IMR-90 (cell line): ENCODE data around the gene CLTRN. TPM values are rescaled to one million over a fixed set of nuclear protein-coding genes. Genes with fewer than 3 reads are reported as not detected.
"Not testable (repeated sequence)": the region's sequence is repeated elsewhere in the genome, so short reads cannot be mapped to it uniquely, and the experiment has no call there.

Experiments
- ATAC-seq: fragments of 200-7000 bp; cut with Tn5 transposase; 2 replicates; pipeline ENCODE4 v1.9.1; 2020; ENCODE audit warnings: low read depth, mild to moderate bottlenecking, moderate library complexity
- BruUV-seq: library from RNA; stranded (reverse); fragments of 400-500 nt; replicated peaks from 2 replicates; lab custom pipeline; 2021; lab: Mats Ljungman, UMichigan
- CTCF ChIA-PET: fragments of 300-600 bp; formaldehyde crosslinking; extraction: SDS; loops from one replicate; lab custom pipeline; 2021; ENCODE audit warnings: antibody characterized with exemption; lab: Yijun Ruan, JAX
- POLR2A ChIA-PET: fragments of 300-600 bp; sonication (Branson Sonifier 250); formaldehyde crosslinking; loops from one replicate; lab custom pipeline; 2022; ENCODE audit warnings: antibody characterized with exemption; ENCODE audit not compliant: unreplicated experiment; lab: Charles Lee
- DNase-seq: peaks from one replicate; pipeline ENCODE4 v3.0.0; 2013
- H2AFZ ChIP-seq: replicated peaks from 2 replicates; pipeline ENCODE3; 2013; ENCODE audit warnings: low read length, mild to moderate bottlenecking; ENCODE audit not compliant: poor library complexity
- H2AK5ac ChIP-seq: 2 replicates; pipeline ENCODE4 v1.6.1; 2013; ENCODE audit warnings: low read depth, low read length, inconsistent platforms
- H2AK9ac ChIP-seq: replicated peaks from 2 replicates; pipeline ENCODE3; 2013; ENCODE audit warnings: mild to moderate bottlenecking, low read depth, low read length, moderate library complexity; ENCODE audit not compliant: poor library complexity
- H2BK120ac ChIP-seq: 2 replicates; pipeline ENCODE4 v1.6.1; 2013; ENCODE audit warnings: low read depth, low read length, inconsistent platforms
- H2BK15ac ChIP-seq: 3 replicates; pipeline ENCODE4 v1.6.1; 2013; ENCODE audit warnings: low read depth, low read length, inconsistent platforms
- H2BK20ac ChIP-seq: 2 replicates; pipeline ENCODE4 v1.6.1; 2013; ENCODE audit warnings: low read depth, mild to moderate bottlenecking, inconsistent platforms, low read length, moderate library complexity
- H2BK5ac ChIP-seq: 2 replicates; pipeline ENCODE4 v1.6.1; 2013; ENCODE audit warnings: mild to moderate bottlenecking, low read depth, low read length, inconsistent platforms; ENCODE audit not compliant: poor library complexity, severe bottlenecking
- H3K14ac ChIP-seq: replicated peaks from 2 replicates; pipeline ENCODE4 v1.6.1; 2013; ENCODE audit warnings: low read depth, low read length, inconsistent platforms
- H3K18ac ChIP-seq: 2 replicates; pipeline ENCODE4 v1.6.1; 2013; ENCODE audit warnings: low read depth, low read length, control low read depth
- H3K23ac ChIP-seq: 2 replicates; pipeline ENCODE4 v1.6.1; 2013; ENCODE audit warnings: low read depth, low read length, inconsistent platforms
- H3K27ac ChIP-seq: 2 replicates; pipeline ENCODE4 v1.5.1; 2013; ENCODE audit warnings: mild to moderate bottlenecking, control low read depth, low read length; ENCODE audit not compliant: insufficient read depth
- H3K27me3 ChIP-seq: 2 replicates; pipeline ENCODE4 v1.6.1; 2013; ENCODE audit warnings: low read length; ENCODE audit not compliant: control insufficient read depth, insufficient read depth
- H3K36me3 ChIP-seq: 2 replicates; pipeline ENCODE4 v1.6.1; 2013; ENCODE audit warnings: low read length, mixed read lengths; ENCODE audit not compliant: control insufficient read depth, insufficient read depth
- H3K4ac ChIP-seq: 2 replicates; pipeline ENCODE4 v1.6.1; 2013; ENCODE audit warnings: low read depth, low read length, inconsistent platforms
- H3K4me1 ChIP-seq: 2 replicates; pipeline ENCODE4 v1.6.1; 2013; ENCODE audit warnings: low read length, mixed read lengths; ENCODE audit not compliant: control insufficient read depth, insufficient read depth
- H3K4me2 ChIP-seq: 2 replicates; pipeline ENCODE4 v1.6.1; 2013; ENCODE audit warnings: low read depth, mild to moderate bottlenecking, control low read depth, low read length, moderate library complexity
- H3K4me3 ChIP-seq: 2 replicates; pipeline ENCODE4 v1.5.1; 2013; ENCODE audit warnings: low read depth, mild to moderate bottlenecking, control low read depth, low read length, moderate library complexity; ENCODE audit not compliant: insufficient read depth
- H3K56ac ChIP-seq: 2 replicates; pipeline ENCODE4 v1.6.1; 2013; ENCODE audit warnings: low read length, inconsistent platforms; ENCODE audit not compliant: insufficient read depth; ENCODE audit errors: extremely low read depth
- H3K79me1 ChIP-seq, 2 experiments: 2 replicates each; pipeline ENCODE4 v1.6.1; 2013; ENCODE audit warnings: low read length in 2 of 2, inconsistent platforms in 1 of 2, low read depth in 1 of 2
- H3K9ac ChIP-seq: 2 replicates; pipeline ENCODE4 v1.6.1; 2013; ENCODE audit warnings: low read depth, low read length, control low read depth
- H3K9me1 ChIP-seq: 2 replicates; pipeline ENCODE4 v1.6.1; 2013; ENCODE audit warnings: low read length, inconsistent platforms; ENCODE audit not compliant: insufficient read depth
- H3K9me3 ChIP-seq: 2 replicates; pipeline ENCODE4 v1.6.1; 2013; ENCODE audit warnings: low read length; ENCODE audit not compliant: control insufficient read depth, insufficient read depth
- H4K20me1 ChIP-seq: 2 replicates; pipeline ENCODE4 v1.6.1; 2013; ENCODE audit warnings: low read length, inconsistent platforms; ENCODE audit not compliant: insufficient read depth
- H4K5ac ChIP-seq: 2 replicates; pipeline ENCODE4 v1.6.1; 2013; ENCODE audit warnings: mild to moderate bottlenecking, low read depth, low read length, control low read depth
- H4K8ac ChIP-seq, 2 experiments: 2 replicates each; pipeline ENCODE4 v1.6.1; 2013; ENCODE audit warnings: low read depth in 2 of 2, low read length in 2 of 2, control low read depth in 1 of 2, inconsistent platforms in 1 of 2
- H4K91ac ChIP-seq: 2 replicates; pipeline ENCODE4 v1.6.1; 2013; ENCODE audit warnings: low read depth, low read length, inconsistent platforms; ENCODE audit not compliant: insufficient read depth
- WGBS, 2 experiments: methylation state at CpG; one replicate each; pipeline versions ENCODE4 v1.1.5 to v1.1.7; 2013; ENCODE audit warnings: missing lambda C conversion rate in 2 of 2; ENCODE audit not compliant: insufficient read length in 1 of 2; ENCODE audit errors: extremely low coverage in 2 of 2; 5-methylcytosine and 5-hydroxymethylcytosine counted together
- dilution Hi-C: fragments of 300-500 bp; cut with HindIII; formaldehyde crosslinking; loops from one replicate; pipeline ENCODE4 v1.14.3; 2018; ENCODE audit warnings: low sequenced_read_pairs; ENCODE audit not compliant: unreplicated experiment
- in situ Hi-C: fragments of 300-500 bp; cut with MboI; formaldehyde crosslinking; loops from 3 replicates; pipeline ENCODE4 v1.14.3; 2019; ENCODE audit warnings: low sequenced_read_pairs, inconsistent platforms, mixed read lengths
- intact Hi-C: fragments of 100-400 bp; cut with micrococcal nuclease; formaldehyde crosslinking; loops from 2 replicates; pipeline ENCODE4 v1.10.0; 2022
- polyA plus RNA-seq, 3 experiments: library from polyadenylated mRNA; depleted of rRNA; stranded (reverse); fragments of >200 nt; gene quantifications; 2 replicates each; pipeline ENCODE4 v1.2.3, GENCODE V29; 2012; ENCODE audit warnings: low replicate concordance in 1 of 3
- total RNA-seq: library from RNA; depleted of rRNA; stranded (reverse); fragments of >200 nt; gene quantifications from 2 replicates; pipeline ENCODE4 v1.2.3, GENCODE V29; 2012

Gene CLTRN
- total and polyA plus RNA-seq, 2 of the 4 experiments (the other 2 are of a cell fraction), result under 0.01 to 0.17 TPM

DNA sequence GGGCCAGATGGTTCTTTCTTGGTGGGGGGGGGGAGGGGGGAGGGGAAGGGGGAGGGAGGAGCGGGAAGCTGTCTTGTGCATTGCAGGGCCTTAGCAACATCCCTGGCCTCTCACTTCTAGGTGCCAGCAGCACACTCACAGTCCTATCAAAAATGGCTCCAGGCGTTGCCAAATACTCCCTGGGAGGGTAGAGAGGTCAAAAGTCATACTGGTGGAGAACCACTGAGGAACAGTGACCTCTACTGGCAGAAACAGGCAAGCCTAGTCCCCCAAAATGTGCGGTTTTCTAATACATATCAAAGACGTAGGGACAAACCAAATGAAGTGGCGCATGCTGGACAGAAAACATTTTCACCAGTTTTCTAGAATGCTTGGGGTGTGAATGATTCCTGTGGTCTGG, 39.2 kb upstream of the CLTRN start:
- BruUV-seq, H3K79me1 ChIP-seq, H3K4ac ChIP-seq, H2BK120ac ChIP-seq, H2AFZ ChIP-seq, H3K23ac ChIP-seq, H2BK15ac ChIP-seq, H3K4me3 ChIP-seq, H3K27ac ChIP-seq, H3K9me3 ChIP-seq, DNase-seq, H3K4me2 ChIP-seq, H3K36me3 ChIP-seq, intact Hi-C loops, H4K5ac ChIP-seq, H3K9me1 ChIP-seq, ATAC-seq, H4K91ac ChIP-seq, H2BK5ac ChIP-seq, H3K27me3 ChIP-seq, H3K9ac ChIP-seq, POLR2A ChIA-PET, H4K20me1 ChIP-seq, H2AK9ac ChIP-seq, H2BK20ac ChIP-seq, H3K4me1 ChIP-seq, CTCF ChIA-PET, in situ Hi-C loops, H3K56ac ChIP-seq, H2AK5ac ChIP-seq, H3K14ac ChIP-seq, H3K18ac ChIP-seq, H4K8ac ChIP-seq, dilution Hi-C loops: not testable (repeated sequence)
- WGBS, 2 experiments, result no CpG with 5 or more reads among the region's 5 CpGs
